Esophagus muscularis mucosa (tissue), 4 donors: ENCODE results near the gene GSTM2.

ENCODE experiments used
- CTCF ChIP-seq, 3 experiments: fragments of 200-600 bp in 2 of 3; fragments of 450-650 bp in 1 of 3; sonication (generic) in 2 of 3; IDR thresholded peaks; one replicate each; pipeline ENCODE4 v1.5.1; 2017 to 2019; ENCODE audit warnings: antibody characterized with exemption in 3 of 3, mild to moderate bottlenecking in 2 of 3, moderate library complexity in 1 of 3
- EP300 ChIP-seq: sonication (generic); formaldehyde crosslinking; IDR thresholded peaks from one replicate; pipeline ENCODE4 v1.6.1; 2017; ENCODE audit warnings: antibody characterized with exemption
- POLR2A ChIP-seq: fragments of 450-650 bp; IDR thresholded peaks from one replicate; pipeline ENCODE4 v1.6.1; 2017; ENCODE audit warnings: antibody characterized with exemption, moderate library complexity, mild to moderate bottlenecking, low read depth
- POLR2AphosphoS5 ChIP-seq, 2 donors: sonication (generic); formaldehyde crosslinking; IDR thresholded peaks; one replicate each; pipeline ENCODE4 v1.6.1; 2017; ENCODE audit warnings: antibody characterized with exemption in 2 of 2

- TF ChIP-seq CTCF (IDR thresholded peaks at IDR 0.05) (no peak), POLR2A (no peak), POLR2AphosphoS5 (IDR thresholded peaks at IDR 0.05) (no peak), EP300 (no peak)
Measured at GRCh38 chr1:109636201-109636952, 31.5 kb upstream of the GSTM2 start.
